ENCODE results near the gene HSBP1. TPM values are rescaled to one million over a fixed set of nuclear protein-coding genes. Genes with fewer than 3 reads are reported as not detected.

The HSBP1 gene
- total and polyA plus RNA-seq, 7 experiments from 2014 or later, result 5.9 to 78.3 (median 31.3) TPM

GRCh38 chr16:83833921-83834320 lies 26.1 kb downstream of the HSBP1 start:
- ChIA-PET CTCF (no interaction called here), POLR2A (no interaction called here)
- peaks cover 5 to 37% (median 15%) of the 10 kb centered on the region in 5 donors for H3K27me3 Mint-ChIP-seq
- ATAC-seq (no peak), DNase-seq (no peak)
- H3K27ac Mint-ChIP-seq, result peak overlapping the region in 1 of 9 donors; percentile 30
- no peaks in the 10 kb centered on the region for H3K36me3 Mint-ChIP-seq
- H3K4me1 ChIP-seq (ENCODE audit: control insufficient read depth in 2 of 2, insufficient read depth in 2 of 2, low read length in 2 of 2), result no peaks in the 10 kb centered on the region
- H3K4me3 Mint-ChIP-seq, result no peak overlapping the region
- H3K4me3 ChIP-seq (ENCODE audit: low read length), result no peak overlapping the region
- H3K27me3 ChIP-seq (ENCODE audit: control insufficient read depth in 2 of 2, insufficient read depth in 2 of 2, low read length in 2 of 2), result peaks cover 0 to 3% of the 10 kb centered on the region in 2 donors
- intact Hi-C loops (cut with micrococcal nuclease), result no loop called here
- H3K9me3 Mint-ChIP-seq, result peaks cover 0 to 3% (median 0%) of the 10 kb centered on the region in 11 donors
- H3K9me3 ChIP-seq (ENCODE audit: control insufficient read depth in 2 of 3, low read length in 3 of 3), result no peaks in the 10 kb centered on the region
- no peak overlapping the region for H3K27ac ChIP-seq (ENCODE audit: low read depth, low read length)
- no peaks in the 10 kb centered on the region for H3K36me3 ChIP-seq (ENCODE audit: control insufficient read depth in 2 of 3, insufficient read depth in 3 of 3, low read length in 3 of 3)
- H3K4me1 Mint-ChIP-seq, result peaks cover 3 to 17% (median 14%) of the 10 kb centered on the region in 7 donors

DNA sequence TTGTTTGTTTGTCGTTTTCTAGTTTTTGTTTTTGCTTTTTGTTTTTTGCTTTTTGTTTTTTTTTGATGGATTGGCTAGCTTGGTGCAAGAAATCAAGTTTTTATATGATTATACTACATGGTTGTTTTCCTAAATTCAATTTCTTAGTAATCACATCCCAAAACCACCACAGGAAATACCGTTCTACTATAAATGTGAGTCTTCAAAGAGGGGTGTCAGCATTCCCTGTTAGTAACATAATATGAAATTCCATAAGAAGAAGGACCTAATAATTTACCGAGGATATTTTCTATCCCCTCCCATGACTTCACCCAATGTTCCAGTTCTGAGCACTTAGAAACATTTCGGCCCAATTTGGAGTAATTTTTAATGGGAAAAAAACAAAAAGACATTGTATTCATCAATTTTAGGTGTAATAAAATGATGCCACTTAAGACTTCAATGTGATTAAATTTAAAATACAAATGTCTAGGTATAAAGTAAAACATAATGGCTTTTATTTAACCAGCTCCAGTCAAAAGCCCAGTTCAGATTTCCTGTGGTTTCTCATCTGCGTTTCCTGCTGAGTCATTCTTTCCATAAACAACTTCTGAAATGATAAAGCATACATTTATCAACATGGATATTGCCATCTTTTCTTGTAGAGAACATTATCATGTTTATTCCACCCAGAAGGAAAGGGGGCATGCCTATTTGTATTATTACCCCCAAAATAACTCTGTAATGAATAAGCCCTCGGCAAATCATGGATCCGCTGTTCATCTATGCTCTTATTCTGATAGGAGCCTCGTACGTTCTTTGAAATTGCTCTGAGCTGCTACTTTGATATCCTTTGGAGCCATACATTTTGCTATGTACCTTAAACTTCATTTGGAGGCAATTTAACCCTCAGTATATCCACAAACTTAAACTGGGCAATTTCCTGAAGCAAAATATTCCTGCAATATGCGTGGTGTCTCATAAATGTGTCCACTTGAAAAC lies 28.1 kb downstream of the HSBP1 start:
- no peak overlapping the region for H3K4me3 ChIP-seq (ENCODE audit: low read length)
- peaks cover 3 to 17% (median 14%) of the 10 kb centered on the region in 7 donors for H3K4me1 Mint-ChIP-seq
- H3K4me1 ChIP-seq (ENCODE audit: control insufficient read depth in 2 of 2, insufficient read depth in 2 of 2, low read length in 2 of 2), result no peaks in the 10 kb centered on the region
- POLR2A ChIA-PET, result no interaction called here
- peak overlapping the region in 1 of 9 donors; percentile 13 for H3K27ac Mint-ChIP-seq
- H3K9me3 ChIP-seq (ENCODE audit: control insufficient read depth in 2 of 3, low read length in 3 of 3), result no peaks in the 10 kb centered on the region
- DNase-seq (no peak), ATAC-seq (no peak)
- no peak overlapping the region for H3K27ac ChIP-seq (ENCODE audit: low read depth, low read length)
- no peaks in the 10 kb centered on the region for H3K36me3 Mint-ChIP-seq
- H3K27me3 Mint-ChIP-seq, result peaks cover 5 to 48% (median 16%) of the 10 kb centered on the region in 5 donors
- CTCF ChIA-PET, result interaction anchor here (0.7 to 0.9 kb wide), 2 partner anchors 9 to 11 kb away, joined by 3 read pairs; no protein-coding TSS in a partner anchor
- H3K36me3 ChIP-seq (ENCODE audit: control insufficient read depth in 2 of 3, insufficient read depth in 3 of 3, low read length in 3 of 3), result no peaks in the 10 kb centered on the region
- peak overlapping the region in 2 of 10 donors; percentile 1 to 12 for H3K4me3 Mint-ChIP-seq
- intact Hi-C loops (cut with micrococcal nuclease), result no loop called here
- peaks cover 0 to 3% (median 0%) of the 10 kb centered on the region in 11 donors for H3K9me3 Mint-ChIP-seq
- H3K27me3 ChIP-seq (ENCODE audit: control insufficient read depth in 2 of 2, insufficient read depth in 2 of 2, low read length in 2 of 2), result peaks cover 0 to 3% of the 10 kb centered on the region in 2 donors

- Mint-ChIP-seq H3K4me1 (peaks cover 3 to 17% (median 14%) of the 10 kb centered on the region in 7 donors), H3K9me3 (peaks cover 0 to 3% (median 0%) of the 10 kb centered on the region in 11 donors), H3K27ac (no peak overlapping the region), H3K27me3 (peaks cover 5 to 44% (median 15%) of the 10 kb centered on the region in 5 donors), H3K36me3 (no peaks in the 10 kb centered on the region), H3K4me3 (no peak overlapping the region)
- Histone ChIP-seq H3K36me3 (ENCODE audit: control insufficient read depth in 2 of 3, insufficient read depth in 3 of 3, low read length in 3 of 3) (no peaks in the 10 kb centered on the region), H3K27me3 (ENCODE audit: control insufficient read depth in 2 of 2, insufficient read depth in 2 of 2, low read length in 2 of 2) (peaks cover 0 to 3% of the 10 kb centered on the region in 2 donors), H3K4me1 (ENCODE audit: control insufficient read depth in 2 of 2, insufficient read depth in 2 of 2, low read length in 2 of 2) (no peaks in the 10 kb centered on the region), H3K27ac (ENCODE audit: low read depth, low read length) (no peak overlapping the region), H3K4me3 (ENCODE audit: low read length) (no peak overlapping the region), H3K9me3 (ENCODE audit: control insufficient read depth in 2 of 3, low read length in 3 of 3) (no peaks in the 10 kb centered on the region)
- intact Hi-C loops (cut with micrococcal nuclease), result no loop called here
- POLR2A ChIA-PET, result no interaction called here
- no peak for ATAC-seq
- no peak for DNase-seq
- CTCF ChIA-PET, result no interaction called here
Observed at GRCh38 chr16:83837566-83837965, 29.8 kb downstream of the HSBP1 start.

- no peak for DNase-seq
- no peak for ATAC-seq
- H3K27ac Mint-ChIP-seq, result no peak overlapping the region
- CTCF ChIA-PET, result no interaction called here
- H3K27me3 Mint-ChIP-seq, result peaks cover 5 to 42% (median 15%) of the 10 kb centered on the region in 5 donors
- H3K4me3 Mint-ChIP-seq, result no peak overlapping the region
- no peaks in the 10 kb centered on the region for H3K36me3 Mint-ChIP-seq
- no peak overlapping the region for H3K4me3 ChIP-seq (ENCODE audit: low read length)
- H3K9me3 ChIP-seq (ENCODE audit: control insufficient read depth in 2 of 3, low read length in 3 of 3), result no peaks in the 10 kb centered on the region
- POLR2A ChIA-PET, result no interaction called here
- H3K36me3 ChIP-seq (ENCODE audit: control insufficient read depth in 2 of 3, insufficient read depth in 3 of 3, low read length in 3 of 3), result no peaks in the 10 kb centered on the region
- H3K27ac ChIP-seq (ENCODE audit: low read depth, low read length), result no peak overlapping the region
- H3K9me3 Mint-ChIP-seq, result peaks cover 0 to 1% (median 0%) of the 10 kb centered on the region in 11 donors
- no peaks in the 10 kb centered on the region for H3K4me1 ChIP-seq (ENCODE audit: control insufficient read depth in 2 of 2, insufficient read depth in 2 of 2, low read length in 2 of 2)
- H3K27me3 ChIP-seq (ENCODE audit: control insufficient read depth in 2 of 2, insufficient read depth in 2 of 2, low read length in 2 of 2), result peaks cover 0 to 3% of the 10 kb centered on the region in 2 donors
- intact Hi-C loops (cut with micrococcal nuclease), result no loop called here
- peaks cover 3 to 17% (median 14%) of the 10 kb centered on the region in 7 donors for H3K4me1 Mint-ChIP-seq
Observed at GRCh38 chr16:83838151-83838550, 30.4 kb downstream of the HSBP1 start.

DNA sequence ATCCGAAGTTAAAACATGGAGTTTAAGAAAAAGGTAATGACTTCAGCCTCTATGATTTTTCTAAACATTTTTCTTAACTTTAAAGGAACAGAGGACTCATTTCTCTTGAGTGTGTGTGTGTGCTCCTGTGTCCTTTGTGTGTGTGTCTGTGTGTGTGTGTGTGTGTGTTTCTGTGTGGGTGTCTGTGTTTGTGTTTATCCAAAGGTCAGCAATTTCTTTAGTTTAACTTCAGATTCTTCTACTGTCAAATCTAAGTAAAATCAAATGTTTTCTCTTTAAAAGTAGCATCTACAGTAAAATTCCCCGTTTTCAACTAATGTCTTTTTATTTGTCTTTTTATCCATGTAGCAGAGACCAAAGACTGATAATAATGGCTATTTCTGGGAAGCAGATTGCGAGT lies 31.8 kb downstream of the HSBP1 start:
- peaks cover 0 to 3% of the 10 kb centered on the region in 2 donors for H3K27me3 ChIP-seq (ENCODE audit: control insufficient read depth in 2 of 2, insufficient read depth in 2 of 2, low read length in 2 of 2)
- no peak overlapping the region for H3K27ac Mint-ChIP-seq
- H3K36me3 Mint-ChIP-seq, result no peaks in the 10 kb centered on the region
- intact Hi-C loops (cut with micrococcal nuclease), result no loop called here
- DNase-seq (no peak), ATAC-seq (no peak)
- H3K4me1 Mint-ChIP-seq, result peaks cover 6 to 17% (median 14%) of the 10 kb centered on the region in 7 donors
- peaks cover 0 to 1% (median 0%) of the 10 kb centered on the region in 11 donors for H3K9me3 Mint-ChIP-seq
- no peaks in the 10 kb centered on the region for H3K4me1 ChIP-seq (ENCODE audit: control insufficient read depth in 2 of 2, insufficient read depth in 2 of 2, low read length in 2 of 2)
- H3K27ac ChIP-seq (ENCODE audit: low read depth, low read length), result no peak overlapping the region
- CTCF ChIA-PET, result no interaction called here
- H3K4me3 ChIP-seq (ENCODE audit: low read length), result no peak overlapping the region
- POLR2A ChIA-PET, result no interaction called here
- no peaks in the 10 kb centered on the region for H3K9me3 ChIP-seq (ENCODE audit: control insufficient read depth in 2 of 3, low read length in 3 of 3)
- H3K27me3 Mint-ChIP-seq, result peaks cover 5 to 46% (median 15%) of the 10 kb centered on the region in 5 donors
- no peaks in the 10 kb centered on the region for H3K36me3 ChIP-seq (ENCODE audit: control insufficient read depth in 2 of 3, insufficient read depth in 3 of 3, low read length in 3 of 3)
- no peak overlapping the region for H3K4me3 Mint-ChIP-seq

DNA sequence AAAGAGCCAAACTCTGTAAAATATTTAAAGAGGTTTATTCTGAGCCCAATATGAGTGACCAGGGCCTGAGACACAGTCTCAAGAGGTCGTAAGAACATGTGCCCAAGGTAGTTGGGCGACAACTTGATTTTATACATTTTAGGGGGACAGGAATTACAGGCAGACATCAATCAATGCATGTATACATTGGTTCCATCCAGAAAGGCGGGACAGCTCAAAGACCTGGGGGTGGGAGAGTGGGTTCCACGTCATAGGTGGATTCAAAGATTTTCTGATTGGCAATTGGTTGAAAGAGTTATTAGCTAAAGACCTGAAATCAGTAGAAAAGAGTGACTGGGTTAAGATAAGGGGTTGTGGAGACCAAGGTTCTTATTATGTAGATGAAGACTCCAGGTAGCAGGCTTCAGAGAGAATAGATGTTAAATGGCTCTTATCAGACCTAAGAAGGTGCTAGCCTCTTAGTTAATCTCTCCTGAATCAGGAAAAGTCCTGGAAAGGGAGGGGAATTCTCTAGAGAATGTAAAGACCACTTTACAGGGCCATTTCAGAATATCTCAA lies 32.4 kb downstream of the HSBP1 start:
- ChIA-PET POLR2A (no interaction called here), CTCF (no interaction called here)
- H3K27me3 Mint-ChIP-seq, result peaks cover 5 to 46% (median 15%) of the 10 kb centered on the region in 5 donors
- Histone ChIP-seq H3K27ac (ENCODE audit: low read depth, low read length) (no peak overlapping the region), H3K9me3 (ENCODE audit: control insufficient read depth in 2 of 3, low read length in 3 of 3) (no peaks in the 10 kb centered on the region), H3K4me1 (ENCODE audit: control insufficient read depth in 2 of 2, insufficient read depth in 2 of 2, low read length in 2 of 2) (no peaks in the 10 kb centered on the region), H3K27me3 (ENCODE audit: control insufficient read depth in 2 of 2, insufficient read depth in 2 of 2, low read length in 2 of 2) (peaks cover 0 to 3% of the 10 kb centered on the region in 2 donors), H3K36me3 (ENCODE audit: control insufficient read depth in 2 of 3, insufficient read depth in 3 of 3, low read length in 3 of 3) (no peaks in the 10 kb centered on the region), H3K4me3 (ENCODE audit: low read length) (no peak overlapping the region)
- intact Hi-C loops (cut with micrococcal nuclease), result no loop called here
- no peaks in the 10 kb centered on the region for H3K36me3 Mint-ChIP-seq
- H3K4me3 Mint-ChIP-seq, result no peak overlapping the region
- H3K4me1 Mint-ChIP-seq, result peaks cover 4 to 15% (median 13%) of the 10 kb centered on the region in 7 donors
- DNase-seq, result no peak
- no peak for ATAC-seq
- H3K27ac Mint-ChIP-seq, result no peak overlapping the region
- H3K9me3 Mint-ChIP-seq, result peaks cover 0 to 1% (median 0%) of the 10 kb centered on the region in 11 donors

Data from naive thymus-derived CD4-positive, alpha-beta T cell (primary cell).